SKM-1 treated with dmso at 0.1 percent for 144 hours (cell line): ENCODE measurements around the gene KRTAP12-3.
"Not testable (repeated sequence)": the region's sequence is repeated elsewhere in the genome, so short reads cannot be mapped to it uniquely, and the experiment has no call there.

ENCODE experiments used
- DNase-seq: peaks from one replicate; lab custom pipeline; 2025; ENCODE audit not compliant: unreplicated experiment; lab: John Stamatoyannopoulos, UW

The KRTAP12-3 gene

GRCh38 chr21:44682580-44683151 lies 24.9 kb downstream of the KRTAP12-3 start:
- no peak for DNase-seq

- DNase-seq: no peak
Measured at GRCh38 chr21:44684077-44684476, 26.3 kb downstream of the KRTAP12-3 start.

DNA sequence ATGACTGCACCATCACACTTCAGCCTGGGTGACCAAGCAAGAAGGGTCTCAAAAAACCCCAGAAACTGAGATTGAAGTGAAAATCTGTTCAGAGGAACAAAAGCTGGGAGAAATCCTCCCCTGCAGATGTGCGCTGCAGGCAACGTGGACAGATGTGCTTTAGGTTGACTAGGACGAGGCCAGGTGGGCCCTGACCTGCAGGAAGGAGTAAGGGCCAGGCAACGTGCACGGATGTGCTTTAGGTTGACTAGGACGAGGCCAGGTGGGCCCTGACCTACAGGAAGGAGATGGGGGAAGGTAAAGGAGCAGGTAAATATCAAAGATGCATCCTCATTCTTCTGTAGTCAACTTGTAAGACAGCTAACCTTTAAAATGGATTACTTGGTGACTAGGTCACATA lies 26.8 kb downstream of the KRTAP12-3 start:
- no peak for DNase-seq

GRCh38 chr21:44685050-44685449 lies 27.3 kb downstream of the KRTAP12-3 start:
- DNase-seq: not testable (repeated sequence)

DNA sequence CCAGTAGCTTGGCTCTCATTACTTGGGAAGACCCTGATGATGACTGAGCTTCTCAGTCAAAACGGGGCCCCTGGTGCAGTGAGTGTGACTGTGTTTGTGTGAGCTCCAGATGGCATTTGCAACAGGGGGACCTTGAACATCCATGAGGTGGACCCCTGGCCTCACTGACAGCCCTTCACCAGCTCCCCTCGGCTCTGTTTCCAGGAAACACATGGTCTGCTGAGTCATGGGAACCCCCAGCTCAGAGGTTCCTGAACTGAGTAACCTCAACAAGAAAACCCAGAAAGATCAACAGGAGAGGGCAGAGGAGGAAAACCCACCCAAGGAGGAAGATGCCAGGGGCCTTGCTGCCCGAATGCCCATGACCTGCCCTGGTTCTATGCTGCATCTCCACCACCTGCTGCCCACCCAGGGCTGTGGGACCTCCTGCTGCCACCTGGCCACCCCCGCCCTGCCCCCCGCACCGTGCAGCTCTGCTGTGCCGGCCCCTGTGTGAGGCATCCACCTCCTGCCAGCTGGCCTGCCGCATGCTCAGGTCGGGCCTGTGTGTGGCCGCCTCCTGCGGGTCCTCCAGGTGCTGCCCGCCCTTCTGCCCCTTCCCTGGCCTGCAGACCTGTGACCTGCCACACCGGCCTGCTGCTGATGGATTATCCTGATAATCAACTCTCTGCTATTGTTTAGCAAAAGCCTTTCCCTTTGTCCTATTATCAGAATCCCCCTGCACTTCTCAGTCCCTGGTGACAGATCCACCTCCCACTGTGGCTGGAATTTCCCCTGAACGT lies 28.5 kb downstream of the KRTAP12-3 start:
- DNase-seq: no peak

- DNase-seq: no peak
Measured at GRCh38 chr21:44686843-44687561, 29.3 kb downstream of the KRTAP12-3 start.

- DNase-seq: no peak
Measured at GRCh38 chr21:44687671-44688070, 29.9 kb downstream of the KRTAP12-3 start.

DNA sequence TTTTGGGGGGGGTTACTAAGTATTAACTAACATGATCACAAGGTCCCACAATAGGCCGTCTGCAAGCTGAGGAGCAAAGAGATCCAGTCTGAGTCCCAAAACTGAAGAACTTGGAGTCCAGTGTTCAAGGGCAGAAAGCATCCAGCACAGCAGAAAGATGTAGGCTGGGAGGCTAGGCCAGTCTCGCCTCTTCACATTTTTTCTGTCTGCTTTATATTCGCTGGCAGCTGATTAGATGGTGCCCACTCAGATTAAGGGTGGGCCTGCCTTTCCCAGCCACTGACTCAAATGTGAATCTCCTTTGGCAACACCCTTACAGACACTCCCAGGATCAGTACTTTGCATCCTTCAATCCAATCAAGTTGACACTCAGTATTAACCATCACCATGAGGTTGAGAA lies 32.0 kb downstream of the KRTAP12-3 start:
- DNase-seq: not testable (repeated sequence)

DNA sequence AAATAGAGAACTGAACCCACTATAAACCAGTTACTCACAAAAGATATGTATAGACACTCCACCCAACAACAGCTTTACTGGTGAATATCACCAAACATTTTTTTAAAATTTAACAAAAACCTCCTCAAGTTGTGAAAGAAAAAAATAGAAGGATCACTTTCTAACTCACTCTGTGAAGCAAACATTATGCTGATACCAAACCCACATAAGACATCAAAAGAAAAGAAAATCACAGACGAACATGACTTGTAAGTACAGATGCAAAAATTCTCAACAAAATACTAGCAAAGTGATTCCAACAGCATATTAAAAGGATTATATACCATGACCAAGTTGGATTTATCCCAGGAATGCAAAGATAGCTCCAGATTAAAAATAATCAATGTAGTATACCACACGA lies 34.0 kb downstream of the KRTAP12-3 start:
- no peak for DNase-seq

DNA sequence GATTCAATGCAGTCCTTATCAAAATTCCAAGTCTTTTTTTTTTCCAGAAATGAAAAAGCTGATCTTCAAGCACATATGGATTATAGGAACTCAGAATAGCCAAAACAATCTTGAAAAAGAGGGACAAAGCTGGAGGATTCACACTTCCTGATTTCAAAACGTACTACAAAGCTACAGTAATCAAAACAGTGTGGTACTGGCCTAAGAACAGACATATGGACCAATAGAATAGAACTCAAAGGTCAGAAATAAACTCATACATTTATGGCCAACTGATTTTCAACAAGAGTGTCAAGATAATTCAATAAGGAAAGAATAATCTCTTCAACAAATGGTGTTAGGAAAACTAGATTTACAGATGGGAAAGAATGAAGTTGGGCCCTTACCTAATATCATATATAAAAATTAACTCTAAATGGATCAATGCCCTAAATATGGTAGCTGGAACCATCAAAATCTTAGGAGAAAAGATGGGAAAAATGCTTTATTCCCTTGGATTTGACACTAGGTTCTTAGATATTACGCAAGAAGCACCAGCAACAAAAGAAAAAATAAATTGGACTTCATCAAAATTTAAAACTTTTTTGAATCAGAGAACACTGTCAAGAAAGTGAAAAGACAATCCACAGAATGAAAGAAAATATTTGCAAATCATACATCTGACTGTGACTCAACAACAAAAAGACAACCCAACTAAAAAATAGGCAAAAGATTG lies 35.2 kb downstream of the KRTAP12-3 start:
- no peak for DNase-seq

DNA sequence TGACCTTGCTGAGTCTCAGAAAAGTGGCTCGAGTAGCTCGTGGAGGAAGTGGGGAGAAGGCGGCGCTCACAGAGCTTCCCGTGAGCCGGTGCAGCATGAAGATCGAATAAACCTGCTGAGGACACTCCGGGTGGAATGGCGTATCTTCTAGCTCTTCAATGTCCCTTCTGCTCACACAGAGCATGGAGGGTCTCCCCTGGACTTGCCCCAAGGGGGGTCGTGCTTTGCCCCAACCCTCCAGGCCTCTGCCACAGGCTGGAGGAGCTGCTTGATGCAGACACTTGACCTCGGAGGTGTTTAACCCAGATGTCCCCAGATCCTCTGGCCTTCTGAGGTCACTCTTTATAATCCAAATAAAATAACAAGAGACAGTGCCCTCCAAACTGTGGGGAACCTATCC lies 37.0 kb downstream of the KRTAP12-3 start:
- DNase-seq: no peak

GRCh38 chr21:44695184-44695583 lies 37.5 kb downstream of the KRTAP12-3 start:
- DNase-seq: no peak

DNA sequence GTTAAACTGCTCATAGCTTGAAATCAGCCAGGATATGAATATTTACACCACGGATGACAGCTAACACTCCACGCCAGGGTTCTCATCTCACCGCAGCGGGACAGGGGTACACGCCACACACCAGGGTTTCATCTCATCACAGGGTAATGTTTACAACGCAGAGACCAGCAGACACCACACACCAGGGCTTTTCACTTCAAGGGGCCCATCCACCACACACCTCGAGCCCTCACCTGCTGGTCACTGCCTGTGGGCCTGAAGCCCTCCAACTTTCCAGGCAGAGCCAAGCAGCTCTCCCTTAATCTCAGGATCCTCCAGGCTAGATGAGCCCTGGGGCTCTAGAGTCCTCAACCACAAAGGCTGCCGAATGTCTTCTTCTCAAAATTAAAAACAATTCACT lies 37.9 kb downstream of the KRTAP12-3 start:
- DNase-seq: no peak

DNA sequence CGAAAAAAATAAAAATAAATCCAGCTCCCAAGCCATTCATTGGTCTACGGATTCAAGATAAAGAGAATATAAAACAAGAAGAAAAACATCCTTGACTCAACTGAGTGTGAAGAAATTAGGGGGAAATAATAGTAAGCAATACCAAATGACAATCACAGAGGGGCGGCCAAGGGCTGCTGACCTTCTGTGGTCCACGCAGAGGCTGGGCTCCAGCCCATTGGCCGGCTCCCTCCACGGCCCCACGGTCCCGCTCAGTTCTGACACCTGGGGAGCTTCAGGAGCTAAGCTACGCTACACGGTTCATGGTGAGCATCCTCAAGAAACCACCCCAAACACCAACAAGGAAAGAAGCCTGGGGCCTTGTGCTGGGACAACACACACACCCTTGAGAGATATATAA lies 38.8 kb downstream of the KRTAP12-3 start:
- no peak for DNase-seq

- DNase-seq: not testable (repeated sequence)
Measured at GRCh38 chr21:44697172-44697810, 39.6 kb downstream of the KRTAP12-3 start, which contains the start of gene KRTAP10-12. Gene KRTAP10-12 (plus strand): TSS chr21:44697172. CDS start chr21:44697202, 30 bp downstream.

- DNase-seq: no peak
Measured at GRCh38 chr21:44697811-44698734, 40.3 kb downstream of the KRTAP12-3 start.

DNA sequence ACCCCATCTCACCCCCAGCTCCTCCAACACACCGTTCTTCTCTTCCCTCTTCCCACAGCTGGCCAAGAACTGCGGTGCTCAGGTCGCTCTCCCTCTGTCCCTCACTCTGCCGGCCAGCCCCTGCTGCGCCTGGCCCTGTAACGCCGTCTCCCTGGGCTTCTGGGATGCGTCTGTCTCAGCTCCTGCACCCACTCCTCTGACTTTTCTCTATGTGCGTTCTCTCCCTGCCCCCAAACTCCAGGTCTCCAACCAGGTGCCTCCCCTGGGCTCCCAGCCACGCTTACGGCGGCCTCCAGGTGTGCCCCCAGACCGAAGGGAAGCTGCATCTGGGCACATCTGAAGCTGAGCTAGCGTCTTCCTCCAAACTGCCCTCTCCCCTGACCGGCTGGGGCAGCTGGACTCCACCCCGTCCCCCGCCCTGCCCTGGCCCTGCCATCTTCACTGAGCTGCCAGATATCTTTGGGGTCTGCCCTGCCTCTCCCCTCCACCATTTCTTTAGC lies 41.8 kb downstream of the KRTAP12-3 start:
- no peak for DNase-seq

DNA sequence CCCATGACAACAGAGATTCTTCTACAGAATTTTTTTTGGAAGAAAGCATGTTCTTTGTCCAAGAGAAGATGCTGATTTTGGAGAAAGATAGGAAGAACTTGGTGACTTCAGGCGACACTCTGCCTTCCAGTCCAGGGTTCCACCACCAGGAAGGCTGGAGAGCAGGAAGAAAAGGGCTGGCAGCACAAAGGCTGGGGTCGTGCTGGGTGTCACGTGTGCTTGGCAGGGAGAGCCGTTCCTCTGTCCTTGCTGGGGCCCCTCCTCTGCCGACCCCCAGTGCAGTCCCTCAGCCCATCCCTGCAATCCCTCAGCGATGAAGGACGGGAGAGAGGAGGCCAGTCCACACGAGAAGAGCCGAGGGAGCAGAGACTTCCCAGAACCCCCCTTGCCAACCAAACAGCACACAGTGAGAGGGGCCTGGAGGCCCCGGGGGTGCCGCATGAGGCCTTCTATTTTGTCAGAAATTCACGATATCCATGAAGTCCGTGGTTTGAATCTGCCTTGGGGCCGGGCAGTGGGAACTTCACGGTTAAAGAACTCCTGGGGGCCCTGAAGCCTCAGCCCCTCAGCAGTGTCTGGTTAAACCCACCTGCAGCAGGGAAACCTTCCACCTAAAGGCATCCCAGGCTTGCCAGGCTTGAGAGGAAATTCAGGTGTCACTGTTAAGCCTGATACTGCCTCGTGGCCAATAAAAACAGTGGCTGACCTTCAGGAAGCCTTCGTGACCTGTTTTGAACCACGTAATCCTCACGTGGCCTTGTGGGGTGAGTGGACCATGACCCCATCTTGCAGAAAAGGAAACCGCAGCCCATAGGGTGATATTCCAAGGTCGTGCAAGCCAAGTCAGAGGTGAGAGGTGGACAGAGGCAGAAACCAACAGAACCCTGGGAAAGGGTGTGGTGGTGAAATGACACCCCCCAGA lies 42.6 kb downstream of the KRTAP12-3 start:
- no peak for DNase-seq

GRCh38 chr21:44701023-44701400 lies 43.3 kb downstream of the KRTAP12-3 start:
- DNase-seq: no peak
